Stimulated activated CD4-positive, alpha-beta T cell treated with anti-CD3 and anti-CD28 coated beads, Interleukin-12 subunit alpha, Interleukin-12 subunit beta, amount 100 ng/mL, for 4 hours (primary cell): ENCODE data around the gene TENM3.
"Not testable (repeated sequence)": the region's sequence is repeated elsewhere in the genome, so short reads cannot be mapped to it uniquely, and the experiment has no call there.

ENCODE experiments used
- DNase-seq: peaks from one replicate; pipeline ENCODE4 v3.0.0-alpha.2; 2020

TENM3 gene

GRCh38 chr4:182804131-182804530 lies 560.9 kb downstream of the TENM3 start:
- no peak for DNase-seq

DNA sequence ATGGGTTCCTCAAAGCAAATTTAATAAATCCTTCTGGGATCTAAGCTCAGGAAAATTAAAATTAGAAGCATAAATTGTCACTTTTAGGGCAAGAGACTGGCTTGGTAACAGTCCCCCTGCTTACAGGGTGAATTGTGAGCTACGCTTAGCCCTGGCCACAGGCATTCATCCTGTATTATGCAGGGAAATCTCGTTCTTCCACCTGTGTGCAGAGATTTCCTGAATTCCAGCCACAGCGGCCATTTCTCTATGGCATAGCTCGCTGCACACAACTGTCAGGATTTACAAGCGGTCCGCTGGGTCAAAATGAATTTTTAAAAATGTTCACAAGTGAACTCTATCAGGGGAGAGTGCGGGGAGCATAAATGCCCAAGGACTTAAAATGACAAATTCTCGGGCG lies 562.1 kb downstream of the TENM3 start:
- DNase-seq = no peak

GRCh38 chr4:182805750-182806149 lies 562.5 kb downstream of the TENM3 start:
- no peak for DNase-seq

DNA sequence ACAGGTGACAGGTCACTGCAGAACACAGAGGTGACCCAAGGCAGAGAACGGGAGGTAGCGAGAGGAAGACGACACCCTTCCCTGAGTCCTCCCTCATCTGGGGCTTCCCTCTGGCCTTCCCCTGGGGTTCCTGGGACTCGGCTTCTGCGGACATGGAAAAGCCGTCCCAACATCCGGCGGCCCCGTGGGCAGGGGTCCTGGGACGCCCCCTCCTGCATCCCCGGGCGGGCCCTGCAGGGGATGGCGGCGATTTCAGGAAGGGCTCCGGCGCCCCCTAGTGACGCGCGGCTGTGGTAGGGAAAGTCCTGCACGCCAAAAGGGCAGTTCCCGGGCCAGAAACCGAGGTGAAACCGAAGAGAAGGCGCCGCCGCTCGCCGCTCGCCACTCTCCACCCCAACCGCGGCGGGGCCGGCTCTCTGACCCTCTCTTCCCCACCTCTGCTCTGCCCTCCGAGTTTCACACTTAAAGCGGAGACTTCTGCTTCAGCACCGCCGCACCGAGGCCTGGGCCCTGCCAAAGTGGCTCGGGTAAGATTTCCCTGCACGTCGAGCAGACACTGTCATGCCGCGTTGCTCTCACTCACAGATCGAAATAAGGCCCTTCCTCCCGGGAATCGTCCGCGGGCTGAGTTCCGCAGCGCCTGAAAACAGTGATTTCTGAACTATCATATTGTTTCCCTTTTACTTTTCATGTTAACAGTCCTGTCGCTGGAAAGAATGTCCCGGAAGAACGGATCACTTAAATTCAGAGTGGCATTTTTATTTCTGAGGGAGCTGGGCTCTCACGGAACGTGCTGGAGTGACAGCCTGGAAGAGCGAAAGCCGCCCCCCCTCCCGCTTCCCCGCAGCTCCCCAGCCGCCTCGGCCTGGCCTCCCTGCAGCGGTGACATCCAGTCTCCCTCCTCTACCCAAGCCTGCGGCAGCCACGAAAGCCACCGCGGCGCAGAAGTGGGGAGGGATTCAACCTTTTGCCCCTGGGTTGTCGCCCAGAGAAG lies 563.4 kb downstream of the TENM3 start:
- DNase-seq = peak; percentile 71

DNA sequence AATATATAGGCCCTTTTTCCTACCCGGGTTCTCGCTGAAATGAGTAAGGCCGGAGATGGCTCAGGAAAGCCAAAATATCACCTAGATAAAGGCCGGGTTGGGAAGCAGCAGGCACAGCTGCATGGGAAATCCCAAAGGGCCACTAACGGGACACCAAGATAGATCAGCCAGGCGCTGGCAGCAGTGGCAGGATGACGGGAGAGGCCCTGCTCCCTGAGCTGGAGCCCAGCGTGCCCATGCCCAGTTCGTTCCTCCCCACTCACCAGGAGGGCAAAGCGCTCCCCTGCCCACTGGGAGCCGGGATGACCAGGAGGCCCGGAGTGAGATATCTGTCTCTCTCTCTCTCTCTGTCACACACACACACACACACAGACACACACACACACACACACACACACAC lies 564.1 kb downstream of the TENM3 start:
- no peak for DNase-seq

GRCh38 chr4:182807767-182808548 lies 564.8 kb downstream of the TENM3 start:
- DNase-seq = no peak

DNA sequence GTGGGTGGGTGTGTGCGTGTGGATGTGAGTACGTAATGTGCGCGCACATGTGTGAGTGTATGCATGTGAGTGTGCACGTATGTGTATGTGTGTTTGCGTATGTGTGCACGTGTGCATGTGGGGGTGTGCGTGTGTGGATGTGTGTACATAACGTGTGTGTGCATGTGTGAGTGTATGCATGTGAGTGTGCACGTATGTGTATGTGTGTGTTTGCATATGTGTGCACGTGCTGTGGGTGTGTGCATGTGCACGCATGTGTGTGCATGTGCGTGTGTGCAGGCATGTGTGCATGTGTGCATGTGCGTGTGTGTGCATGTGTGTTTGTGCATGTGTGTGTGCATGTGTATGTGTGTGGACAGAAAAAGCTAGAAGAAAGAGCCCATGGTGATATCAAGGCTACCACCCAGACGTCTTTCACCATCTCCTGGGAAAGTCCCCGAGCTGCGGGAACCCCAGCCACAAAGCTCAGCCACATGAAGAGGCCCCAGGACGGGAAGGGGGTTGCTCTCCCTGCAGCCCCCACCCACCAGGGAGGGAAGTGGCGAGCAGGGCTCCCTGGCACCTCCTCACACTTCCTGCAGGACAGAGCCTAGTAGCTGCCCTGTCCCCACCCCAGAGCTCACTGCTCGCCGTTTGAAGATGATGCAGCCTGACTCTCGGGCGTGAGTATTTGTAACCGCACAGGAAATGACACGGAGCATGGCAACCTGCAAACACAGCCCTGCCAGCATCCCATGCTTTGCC lies 565.6 kb downstream of the TENM3 start:
- DNase-seq = no peak

GRCh38 chr4:182809417-182810102 lies 566.4 kb downstream of the TENM3 start:
- no peak for DNase-seq

DNA sequence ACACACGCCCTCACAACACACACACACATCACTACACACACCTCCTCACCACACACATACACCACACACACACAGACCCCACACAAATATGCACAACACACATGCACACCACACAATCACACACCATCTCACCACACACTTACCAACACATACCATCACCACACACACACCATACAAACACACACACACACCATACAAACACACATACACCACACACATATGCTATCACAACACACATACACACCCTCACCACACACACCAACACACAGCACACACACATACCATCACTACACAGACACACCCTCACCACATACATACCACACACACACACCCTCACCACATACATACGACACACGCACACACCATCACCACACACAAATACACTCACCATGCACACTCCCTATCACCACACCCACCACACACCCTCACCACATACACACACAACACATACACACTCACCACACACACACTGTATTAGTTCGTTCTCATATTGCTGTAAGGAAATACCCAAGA lies 567.0 kb downstream of the TENM3 start:
- no peak for DNase-seq

DNA sequence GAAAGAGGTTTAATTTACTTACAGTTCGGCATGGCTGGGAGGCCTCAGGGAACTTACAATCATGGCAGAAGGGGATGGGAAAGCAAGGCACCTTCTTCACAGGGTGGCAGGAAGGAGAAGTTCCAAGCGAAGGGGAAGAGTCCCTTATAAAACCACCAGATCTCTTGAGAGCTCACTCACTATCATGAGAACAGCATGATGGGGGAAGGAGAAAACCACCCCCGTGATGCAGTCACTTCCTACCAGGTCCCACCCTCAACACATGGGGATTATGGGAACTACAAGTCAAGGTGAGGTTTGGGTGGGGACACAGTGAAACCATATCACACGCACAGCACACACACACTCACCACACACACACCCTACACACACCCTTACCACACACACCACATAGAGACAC lies 569.7 kb downstream of the TENM3 start:
- DNase-seq = no peak

GRCh38 chr4:182814065-182814464 lies 570.9 kb downstream of the TENM3 start:
- DNase-seq = not testable (repeated sequence)

DNA sequence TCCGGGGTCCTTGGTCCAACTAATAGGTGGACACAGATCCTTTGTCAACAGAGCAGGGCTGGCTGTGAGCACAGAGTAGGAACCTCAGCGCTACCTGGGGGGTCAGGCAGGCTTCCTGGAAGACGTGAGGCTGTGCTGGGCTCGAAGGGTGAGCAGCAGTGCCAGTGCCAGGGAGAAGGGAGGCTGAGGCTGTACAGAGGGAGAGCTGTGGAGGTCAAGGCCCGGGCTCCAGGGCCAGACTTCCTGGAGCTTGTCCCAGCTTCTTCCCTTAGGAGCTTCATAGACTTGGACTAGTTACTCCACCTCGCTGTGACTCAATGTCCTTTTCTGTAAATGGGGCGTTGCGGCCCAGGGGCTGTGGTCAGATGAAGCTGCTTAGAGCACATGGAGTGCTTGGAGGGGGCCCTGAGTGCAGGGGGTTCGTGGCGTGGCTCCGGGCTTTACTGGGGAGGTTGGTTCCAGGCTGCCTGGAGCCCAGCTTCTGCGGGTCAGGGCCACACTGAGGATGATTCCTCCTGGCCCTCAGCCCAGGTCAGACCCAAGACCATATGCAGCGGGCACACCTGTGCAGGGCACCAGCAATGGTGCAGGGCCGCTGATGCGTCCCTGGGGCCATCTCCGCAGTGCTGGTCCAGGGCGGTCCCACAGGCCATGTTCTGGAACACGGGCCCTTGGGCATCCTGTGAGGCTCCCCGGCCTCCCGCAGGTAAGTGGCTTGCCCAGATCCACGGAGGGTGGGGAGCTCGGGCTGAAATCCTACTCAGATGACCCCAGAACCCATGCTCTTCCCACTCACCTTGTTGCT lies 575.9 kb downstream of the TENM3 start:
- no peak for DNase-seq

GRCh38 chr4:182819751-182820150 lies 576.5 kb downstream of the TENM3 start:
- DNase-seq = no peak

- DNase-seq = no peak
Measured at GRCh38 chr4:182822554-182822953, 579.4 kb downstream of the TENM3 start.

GRCh38 chr4:182823576-182823975 lies 580.4 kb downstream of the TENM3 start:
- no peak for DNase-seq

GRCh38 chr4:182825003-182825402 lies 581.8 kb downstream of the TENM3 start:
- DNase-seq = no peak

DNA sequence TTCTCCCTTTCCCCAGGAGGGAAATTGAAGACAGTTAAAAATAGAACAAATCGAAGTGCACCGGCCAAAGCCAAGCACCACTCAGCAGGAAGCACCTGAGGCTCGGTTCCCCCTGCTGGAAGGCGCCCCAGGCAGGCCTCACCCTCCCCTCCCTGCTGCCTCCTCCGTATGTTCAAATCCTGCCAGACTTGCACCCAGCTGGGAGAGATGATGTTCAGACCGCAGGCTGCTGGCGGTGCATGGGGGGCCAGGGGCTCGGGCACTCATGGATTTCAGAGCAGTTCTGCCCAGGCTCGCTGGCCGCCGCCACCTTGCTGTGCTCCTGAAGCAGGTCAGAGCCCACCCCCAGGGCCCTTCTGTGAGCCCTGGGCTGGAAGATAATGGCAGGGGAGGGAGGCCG lies 582.6 kb downstream of the TENM3 start:
- DNase-seq = no peak

- no peak for DNase-seq
Measured at GRCh38 chr4:182826391-182826790, 583.2 kb downstream of the TENM3 start.

- DNase-seq = no peak
Measured at GRCh38 chr4:182827166-182827565, 584.0 kb downstream of the TENM3 start.

- DNase-seq = no peak
Measured at GRCh38 chr4:182827954-182828353, 584.8 kb downstream of the TENM3 start.

GRCh38 chr4:182828360-182829025 lies 585.3 kb downstream of the TENM3 start:
- no peak for DNase-seq
